OCI-LY7 (cell line): Measurements from ENCODE around the gene ATF1. TPM values are rescaled to one million over a fixed set of nuclear protein-coding genes. Genes with fewer than 3 reads are reported as not detected.

Experiments
- BruUV-seq: library from RNA; stranded (reverse); fragments of 400-500 nt; replicated peaks from 2 replicates; lab custom pipeline; 2021; lab: Mats Ljungman, UMichigan
- CTCF ChIA-PET: fragments of 300-600 bp; sonication (Branson Sonifier 250); formaldehyde crosslinking; loops from one replicate; lab custom pipeline; 2022; ENCODE audit warnings: antibody characterized with exemption; ENCODE audit not compliant: unreplicated experiment; lab: Charles Lee
- POLR2A ChIA-PET: fragments of 300-600 bp; sonication (Branson Sonifier 250); formaldehyde crosslinking; loops from one replicate; lab custom pipeline; 2022; ENCODE audit warnings: antibody characterized with exemption; lab: Charles Lee
- DNase-seq: peaks from one replicate; pipeline ENCODE4 v3.0.0-alpha.2; 2015; ENCODE audit warnings: low spot score
- H2AFZ ChIP-seq: fragments of 200-600 bp; sonication (generic), shearing (Covaris generic); 2 replicates; pipeline ENCODE4 v1.6.1; 2014; ENCODE audit warnings: mild to moderate bottlenecking, antibody characterized with exemption, low read length, moderate library complexity
- H3K27ac ChIP-seq: fragments of 200-600 bp; sonication (generic); 2 replicates; pipeline ENCODE4 v1.5.1; 2014; ENCODE audit warnings: mixed run types, low read depth, mild to moderate bottlenecking, moderate library complexity, low read length, inconsistent platforms; ENCODE audit not compliant: poor library complexity, severe bottlenecking
- H3K36me3 ChIP-seq: fragments of 200-600 bp; sonication (generic); 2 replicates; pipeline ENCODE4 v1.6.1; 2014; ENCODE audit warnings: mild to moderate bottlenecking, antibody characterized with exemption, low read length, moderate library complexity, mixed read lengths; ENCODE audit not compliant: insufficient read depth
- H3K4me1 ChIP-seq: fragments of 200-600 bp; sonication (generic); 2 replicates; pipeline ENCODE4 v1.5.1; 2014; ENCODE audit warnings: mild to moderate bottlenecking, low read length; ENCODE audit not compliant: insufficient read depth, poor library complexity, severe bottlenecking
- H3K4me2 ChIP-seq: fragments of 200-600 bp; sonication (generic); 2 replicates; pipeline ENCODE4 v1.6.1; 2014; ENCODE audit warnings: mild to moderate bottlenecking, low read length
- H3K4me3 ChIP-seq: fragments of 200-600 bp; sonication (generic); 2 replicates; pipeline ENCODE4 v1.5.1; 2014; ENCODE audit warnings: mild to moderate bottlenecking, low read depth, low read length; ENCODE audit not compliant: poor library complexity, severe bottlenecking
- H3K79me2 ChIP-seq: fragments of 200-600 bp; sonication (generic); 2 replicates; pipeline ENCODE4 v1.6.1; 2016; ENCODE audit warnings: low read depth, mild to moderate bottlenecking, low read length, moderate library complexity, mixed read lengths; ENCODE audit not compliant: insufficient read depth
- H3K9me2 ChIP-seq: fragments of 200-600 bp; sonication (generic); 2 replicates; pipeline ENCODE4 v1.6.1; 2016; ENCODE audit warnings: mild to moderate bottlenecking, low read length, mixed read lengths; ENCODE audit not compliant: insufficient read depth
- H3K9me3 ChIP-seq: fragments of 200-600 bp; sonication (generic); 2 replicates; pipeline ENCODE4 v1.6.1; 2014; ENCODE audit warnings: mild to moderate bottlenecking, mixed run types, low read length, mixed read lengths
- H4K20me1 ChIP-seq: fragments of 200-600 bp; sonication (generic); 2 replicates; pipeline ENCODE4 v1.6.1; 2014; ENCODE audit warnings: mild to moderate bottlenecking, antibody characterized with exemption, low read length, moderate library complexity, mixed read lengths; ENCODE audit not compliant: insufficient read depth
- CTCF ChIP-seq: fragments of 200-600 bp; sonication (generic); conservative IDR thresholded peaks from 2 replicates; pipeline ENCODE4 v1.5.1; 2014; ENCODE audit warnings: mild to moderate bottlenecking, antibody characterized with exemption, low read length, moderate library complexity, mixed read lengths
- EZH2phosphoT487 ChIP-seq: fragments of 200-600 bp; sonication (generic); IDR thresholded peaks from 2 replicates; pipeline ENCODE4 v1.6.1; 2018; ENCODE audit warnings: low read depth, borderline replicate concordance, mild to moderate bottlenecking, mixed run types, antibody characterized with exemption, low read length, moderate library complexity, mixed read lengths
- intact Hi-C: fragments of 100-400 bp; cut with micrococcal nuclease; formaldehyde crosslinking; loops from one replicate; pipeline ENCODE4 v1.10.0; 2022; ENCODE audit not compliant: unreplicated experiment
- total RNA-seq, 2 experiments: library from RNA; depleted of rRNA in 1 of 2; stranded (reverse); fragments of >200 nt in 1 of 2; shearing (Covaris generic) in 1 of 2; gene quantifications; 2 replicates each; pipeline ENCODE4 v1.2.3, GENCODE V29; 2014 to 2022

The ATF1 gene
- total RNA-seq, 2 experiments from 2014 or later = 47.4 to 55.7 TPM

DNA sequence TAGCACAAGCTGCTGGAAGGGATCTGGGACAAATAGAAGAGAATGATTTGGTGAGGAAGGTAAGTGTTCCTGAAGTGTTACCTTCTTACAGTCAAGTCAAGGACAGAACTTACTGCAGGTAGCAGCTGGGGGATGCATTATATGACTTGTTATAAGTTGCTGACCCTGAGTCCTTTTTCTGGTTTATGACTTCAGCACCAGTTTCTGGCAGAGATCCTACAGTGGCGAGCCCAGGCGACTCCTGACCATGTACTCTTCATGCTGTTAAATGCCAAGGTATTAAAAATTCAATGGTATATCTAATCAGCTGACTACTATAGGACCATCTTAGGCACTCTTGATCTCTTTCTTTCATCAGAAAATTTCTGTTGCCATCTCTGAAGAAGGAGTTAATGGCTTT lies 45.1 kb upstream of the ATF1 start:
- H3K4me3 ChIP-seq = no peak overlapping the region
- TF ChIP-seq CTCF (no peak), EZH2phosphoT487 (no peak)
- ChIA-PET POLR2A (no interaction called here), CTCF (no interaction called here)
- no peaks in the 10 kb centered on the region for H3K9me3 ChIP-seq
- no peaks in the 10 kb centered on the region for H4K20me1 ChIP-seq
- no peak overlapping the region for H3K27ac ChIP-seq
- H3K36me3 ChIP-seq = peaks cover 55% of the 10 kb centered on the region
- no peak overlapping the region for H2AFZ ChIP-seq
- no peaks in the 10 kb centered on the region for H3K9me2 ChIP-seq
- intact Hi-C loops = no loop called here
- H3K79me2 ChIP-seq = no peaks in the 10 kb centered on the region
- no TSS peak for BruUV-seq
- peaks cover 6% of the 10 kb centered on the region for H3K4me1 ChIP-seq
- no peak overlapping the region for H3K4me2 ChIP-seq
- no peak for DNase-seq

DNA sequence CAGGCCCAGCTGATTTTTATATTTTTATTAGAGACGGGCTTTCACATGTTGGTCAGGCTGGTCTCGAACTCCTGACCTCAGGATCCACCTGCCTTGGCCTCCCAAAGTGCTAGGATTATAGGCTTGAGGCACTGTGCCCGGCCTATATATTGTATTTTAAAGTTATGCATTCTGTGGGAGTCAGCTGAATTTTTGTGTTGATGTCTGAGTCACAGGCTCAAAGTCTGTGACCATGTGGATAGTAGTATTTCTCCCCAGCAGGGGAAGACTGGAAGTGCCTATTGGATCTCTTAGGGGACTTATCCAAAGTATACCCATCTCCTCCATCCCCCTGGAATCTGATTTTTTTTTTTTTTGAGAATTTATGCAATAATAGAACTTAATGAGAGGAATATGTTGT lies 43.8 kb upstream of the ATF1 start:
- Histone ChIP-seq H3K9me2 (no peaks in the 10 kb centered on the region), H3K9me3 (no peaks in the 10 kb centered on the region), H3K27ac (no peak overlapping the region), H3K36me3 (peaks cover 56% of the 10 kb centered on the region), H4K20me1 (no peaks in the 10 kb centered on the region), H3K4me3 (no peak overlapping the region), H3K4me2 (no peak overlapping the region), H3K79me2 (no peaks in the 10 kb centered on the region), H3K4me1 (peaks cover 6% of the 10 kb centered on the region), H2AFZ (no peak overlapping the region)
- no peak for DNase-seq
- no TSS peak for BruUV-seq
- ChIA-PET CTCF (no interaction called here), POLR2A (interaction anchor here (2.1 kb wide), 1 partner anchor 11 kb away, joined by 7 read pairs; no protein-coding TSS in a partner anchor)
- TF ChIP-seq CTCF (no peak), EZH2phosphoT487 (no peak)
- intact Hi-C loops = no loop called here

- Histone ChIP-seq H3K9me3 (no peaks in the 10 kb centered on the region), H4K20me1 (no peaks in the 10 kb centered on the region), H3K4me3 (no peak overlapping the region), H2AFZ (no peak overlapping the region), H3K4me2 (no peak overlapping the region), H3K4me1 (peaks cover 6% of the 10 kb centered on the region), H3K79me2 (no peaks in the 10 kb centered on the region), H3K27ac (no peak overlapping the region), H3K36me3 (peaks cover 56% of the 10 kb centered on the region), H3K9me2 (no peaks in the 10 kb centered on the region)
- no peak for DNase-seq
- intact Hi-C loops = no loop called here
- no TSS peak for BruUV-seq
- ChIA-PET CTCF (no interaction called here), POLR2A (interaction anchor here (2.1 kb wide), 1 partner anchor 10 kb away, joined by 7 read pairs; no protein-coding TSS in a partner anchor)
- TF ChIP-seq CTCF (no peak), EZH2phosphoT487 (no peak)
These were observed 43.4 kb upstream of the ATF1 start for GRCh38 chr12:50720501-50720900.
